ENCODE data around the gene FFAR4.

FFAR4 gene

DNA sequence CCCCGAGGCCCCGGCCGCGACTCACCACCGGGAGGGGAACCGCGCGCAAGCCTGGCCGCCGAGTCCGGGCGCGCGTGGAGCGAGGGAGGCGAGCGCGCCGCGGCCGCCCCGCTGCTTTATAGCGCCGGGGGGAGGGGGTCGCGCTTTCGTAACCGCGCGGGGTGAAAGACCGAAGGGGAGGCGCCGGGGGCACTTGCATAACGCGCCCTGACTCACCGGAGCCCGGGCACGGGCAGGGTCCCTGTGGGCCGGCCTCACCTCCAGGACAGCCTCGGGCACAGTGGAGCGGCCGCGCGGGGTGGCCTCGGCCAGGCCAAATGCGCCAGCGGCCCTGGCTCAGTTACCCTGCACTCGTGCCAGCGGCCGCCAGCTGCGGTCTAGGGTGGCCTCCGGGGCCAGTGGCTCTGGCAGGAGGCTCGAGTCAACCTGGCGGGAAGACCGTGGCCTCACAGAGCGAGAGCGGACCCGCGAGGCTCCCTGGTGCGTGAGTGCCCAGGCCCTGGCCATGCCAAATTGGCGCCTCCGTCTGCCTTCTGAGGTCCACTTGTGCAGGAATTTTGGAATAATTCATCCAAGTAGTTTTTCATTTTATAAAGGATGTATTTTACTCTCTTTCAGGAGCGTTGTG is 34.8 kb downstream of the FFAR4 start, which contains the start of gene RBP4:
RBP4 (minus strand) TSS at position 90 of the 628 bp plus-strand sequence. CDS start 207 bp downstream, outside the sequence.
- no peak for DNase-seq

DNA sequence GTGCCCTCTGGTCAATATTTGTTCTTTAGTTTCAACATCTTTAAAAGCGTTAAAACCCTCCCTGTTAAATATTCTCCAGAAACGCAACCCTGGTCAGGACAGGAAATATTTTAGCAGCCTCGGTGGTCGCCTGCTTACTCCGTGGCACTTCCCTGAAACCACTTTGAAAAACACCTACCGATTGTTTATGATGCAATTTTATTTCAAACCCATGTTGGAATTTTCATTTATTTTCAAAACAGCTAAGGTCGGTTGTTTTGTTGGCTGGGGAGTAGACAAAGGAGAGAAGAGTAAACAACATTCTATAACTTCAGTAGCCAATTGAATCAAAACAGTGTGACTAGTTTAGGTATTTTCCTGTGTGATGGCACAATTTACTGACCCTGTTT is 35.3 kb downstream of the FFAR4 start:
- no peak for DNase-seq

DNA sequence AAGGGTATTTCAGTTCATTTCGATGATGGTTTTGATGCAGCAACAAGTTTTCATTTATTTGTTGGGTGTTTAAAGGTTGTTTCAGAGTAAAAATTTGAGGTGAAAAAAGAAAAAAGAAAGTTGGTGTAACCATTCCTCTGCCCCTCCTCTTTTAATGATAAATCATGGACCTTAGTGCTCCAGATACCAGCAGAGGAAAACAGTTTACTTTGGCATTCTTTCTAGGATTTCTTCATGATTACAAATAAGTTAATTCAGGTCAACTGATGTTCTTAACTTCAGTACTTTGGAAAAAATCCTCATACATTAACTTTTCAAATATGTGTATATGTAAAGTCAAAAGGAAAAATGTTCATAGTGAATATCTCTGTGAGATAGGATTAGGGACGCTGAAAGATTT is 36.6 kb downstream of the FFAR4 start:
- DNase-seq = no peak

DNA sequence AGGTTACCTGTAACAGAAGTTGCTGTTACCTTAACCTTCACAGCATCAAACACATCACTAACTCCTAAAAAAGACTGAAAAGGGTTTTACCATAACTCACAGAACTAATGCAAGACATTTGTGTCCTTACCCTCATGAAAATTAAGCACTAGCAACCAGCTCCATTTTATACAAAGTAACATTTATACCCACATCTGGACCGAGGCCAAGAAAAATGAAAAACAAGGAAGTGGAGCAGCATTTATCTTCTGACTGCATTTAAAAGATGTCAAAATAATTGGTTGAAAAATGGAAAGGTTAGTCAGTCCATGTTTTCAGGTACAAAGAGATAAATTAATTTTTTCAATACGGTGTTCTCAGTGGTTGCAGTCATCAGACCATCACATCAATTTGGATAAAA is 37.7 kb downstream of the FFAR4 start:
- DNase-seq = no peak

DNA sequence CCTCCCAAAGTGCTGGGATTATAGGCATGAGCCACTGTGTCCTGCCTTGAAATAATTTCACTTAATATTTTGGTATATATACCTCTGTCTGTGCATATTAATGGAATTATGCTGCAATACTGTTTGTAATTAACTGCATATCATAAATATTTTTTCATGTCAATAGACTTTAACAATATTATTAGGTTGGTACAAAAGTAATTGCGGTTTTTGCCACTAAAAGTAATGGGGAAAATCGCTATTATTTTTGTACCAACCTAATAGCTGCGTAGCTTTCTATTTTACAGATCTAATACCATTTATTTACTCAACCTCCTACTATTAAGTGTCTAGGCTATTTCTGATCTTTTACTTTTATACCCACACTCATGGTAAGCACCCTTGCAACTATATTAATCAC is 42.0 kb downstream of the FFAR4 start:
- no peak for DNase-seq

DNA sequence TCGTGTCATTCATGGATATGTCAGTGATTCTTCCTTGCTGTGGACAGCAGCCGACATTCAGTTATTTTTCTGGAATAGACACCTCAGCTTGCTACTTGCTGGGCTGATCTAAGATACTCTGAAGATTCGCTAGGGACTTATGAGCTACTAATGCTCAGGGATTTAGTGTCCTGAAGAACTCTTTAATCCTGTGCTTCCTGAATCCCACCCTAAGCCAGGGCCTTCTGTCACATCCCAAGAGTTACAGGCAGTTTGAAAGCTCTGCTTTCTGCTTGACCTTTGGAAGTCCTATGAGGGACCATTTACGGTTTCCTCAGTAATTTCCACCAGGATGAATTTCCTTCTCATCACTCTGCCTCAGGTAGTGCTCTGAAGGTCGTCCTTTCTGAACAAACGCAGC is 45.8 kb downstream of the FFAR4 start, which contains the start of gene PDE6C:
PDE6C (plus strand) TSS at position 227 of the 400 bp plus-strand sequence. CDS start 189 bp downstream, outside the sequence.
- no peak for DNase-seq

DNA sequence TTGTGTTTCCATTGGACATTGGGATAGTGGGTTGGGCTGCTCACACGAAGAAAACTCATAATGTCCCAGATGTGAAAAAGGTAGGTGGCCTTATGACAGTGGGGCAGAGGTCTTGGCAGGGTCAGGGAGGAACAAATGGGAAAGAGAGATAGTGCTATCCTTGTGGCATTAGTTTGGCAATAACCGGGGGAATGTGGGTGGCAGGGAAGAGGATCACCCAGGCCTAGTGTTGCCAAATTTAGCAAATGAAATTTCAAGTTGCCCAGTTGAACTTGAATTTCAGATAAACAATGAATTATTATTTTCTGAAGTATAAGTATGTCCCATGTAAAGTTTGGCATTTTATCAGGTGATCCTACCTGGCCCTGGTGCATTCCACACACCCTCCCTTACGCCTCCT is 46.7 kb downstream of the FFAR4 start:
- DNase-seq = no peak

DNA sequence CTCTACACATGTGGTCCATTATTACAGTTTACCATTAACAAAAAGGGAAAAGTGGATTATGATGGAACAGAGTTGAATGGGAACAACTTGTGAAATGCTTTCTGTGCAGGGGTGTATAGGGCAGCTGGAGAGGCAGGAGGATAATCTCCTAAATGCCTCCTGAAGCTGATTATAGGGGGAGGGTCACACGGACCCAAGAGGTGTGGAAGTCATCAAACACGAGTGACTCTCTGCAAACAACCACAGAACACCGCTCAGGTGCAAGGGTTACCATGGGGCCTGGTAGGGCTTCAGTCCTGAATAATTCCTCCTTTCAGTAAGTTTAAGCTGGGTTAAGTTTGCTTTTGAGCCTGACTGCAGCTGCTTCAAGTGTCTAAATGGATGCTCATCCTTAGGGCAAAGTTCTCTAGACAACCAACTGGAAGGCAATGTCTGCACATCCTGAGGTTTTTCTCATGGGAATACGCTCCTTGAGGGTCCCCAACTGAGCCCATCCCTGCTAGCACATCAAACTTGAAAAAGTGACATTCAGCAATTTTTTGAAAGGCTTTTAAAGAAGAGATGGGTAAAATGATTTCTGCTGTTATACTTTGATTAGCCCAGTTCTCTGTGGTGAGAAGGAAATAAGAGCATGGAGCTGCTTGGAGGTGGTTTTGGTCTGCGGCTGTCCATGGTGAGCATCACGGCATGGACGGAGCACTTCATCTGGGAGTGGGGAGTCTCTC is 47.8 kb downstream of the FFAR4 start:
- DNase-seq = no peak

DNA sequence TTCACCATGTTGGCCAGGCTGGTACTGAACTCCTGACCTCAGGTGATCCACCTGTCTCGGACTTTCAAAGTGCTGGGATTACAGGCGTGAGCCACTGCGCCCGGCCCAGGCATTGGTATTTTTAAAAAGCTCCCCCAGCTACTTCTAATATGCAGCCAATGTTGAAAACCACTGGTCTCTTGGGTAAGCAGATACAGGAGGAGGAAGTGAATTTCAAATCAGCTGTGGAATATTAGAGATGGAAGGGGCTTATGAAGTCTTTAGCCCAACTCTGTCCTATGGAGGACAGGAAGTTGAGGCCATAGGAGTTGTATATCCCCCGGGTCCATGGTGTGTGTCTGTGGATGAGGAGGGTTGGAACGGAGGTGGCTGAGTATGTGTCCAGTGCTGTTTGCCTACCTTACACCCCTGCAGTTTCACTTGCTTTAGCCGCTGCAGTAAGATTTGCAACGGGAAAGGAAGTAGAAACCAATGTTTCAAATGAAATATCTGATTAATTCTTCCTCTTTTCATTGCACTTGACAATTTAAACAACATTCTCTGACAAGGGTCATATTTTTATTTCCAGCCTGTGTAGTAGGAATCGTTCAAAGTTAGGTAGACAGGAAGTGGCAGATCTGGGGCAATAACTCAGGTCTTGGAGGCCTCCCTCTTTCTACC is 49.2 kb downstream of the FFAR4 start:
- no peak for DNase-seq

DNA sequence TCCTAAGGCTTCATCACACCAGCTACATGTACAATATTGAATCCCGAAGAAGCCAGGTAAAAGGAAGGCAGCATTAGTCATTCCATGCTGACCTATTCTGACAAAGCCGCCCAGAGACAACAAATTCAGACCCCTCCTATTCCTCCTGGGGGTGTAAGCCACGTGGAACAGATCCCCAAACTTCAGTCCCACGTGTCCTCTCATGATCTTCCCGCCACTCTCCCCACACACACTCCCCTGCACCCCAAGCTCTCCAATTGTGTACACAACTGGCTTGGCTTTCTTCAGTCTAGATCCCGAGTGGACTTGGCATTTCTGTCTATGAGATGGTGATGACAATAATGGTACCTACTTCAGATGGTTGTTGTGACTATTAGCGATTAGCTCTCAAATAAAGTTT is 54.5 kb downstream of the FFAR4 start:
- DNase-seq = no peak

DNA sequence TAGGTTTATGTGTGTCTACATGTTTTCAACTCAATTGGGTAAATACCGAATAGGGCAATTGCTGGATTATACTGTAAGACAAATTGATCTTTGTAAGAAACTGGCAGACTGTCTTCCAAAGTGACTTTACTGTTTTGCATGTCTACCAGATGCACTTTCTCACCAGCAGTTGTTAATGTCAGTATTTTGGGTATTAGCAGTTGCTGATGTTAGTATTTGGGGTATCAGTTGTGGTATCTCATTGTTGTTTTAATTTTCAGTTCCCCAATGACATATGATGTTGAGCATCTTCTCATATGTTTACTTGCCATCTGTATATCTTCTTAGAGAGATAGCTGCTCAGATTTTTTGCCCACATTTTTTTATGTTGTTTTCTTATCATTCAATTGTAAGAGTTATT is 56.5 kb downstream of the FFAR4 start:
- DNase-seq = no peak

DNA sequence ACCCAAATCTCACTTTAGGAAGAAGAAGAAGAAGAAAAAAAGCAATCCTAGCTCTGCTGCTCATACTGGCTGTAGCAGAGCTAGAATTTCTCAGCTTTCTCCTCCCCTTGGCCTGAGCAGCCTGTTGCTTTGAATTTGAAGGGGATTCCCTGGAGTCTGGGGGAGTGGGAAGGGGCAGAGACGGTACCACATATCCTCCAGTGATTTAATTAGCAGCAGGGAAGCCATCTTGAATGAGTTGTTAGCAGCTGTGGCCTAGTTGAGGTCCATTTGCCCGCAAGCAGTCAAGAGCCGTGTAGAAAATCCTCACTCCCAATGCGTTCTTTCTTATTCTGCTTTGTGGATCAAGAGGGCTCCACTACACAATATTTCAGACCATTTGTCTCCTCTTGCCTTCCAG is 62.4 kb downstream of the FFAR4 start:
- DNase-seq = no peak

DNA sequence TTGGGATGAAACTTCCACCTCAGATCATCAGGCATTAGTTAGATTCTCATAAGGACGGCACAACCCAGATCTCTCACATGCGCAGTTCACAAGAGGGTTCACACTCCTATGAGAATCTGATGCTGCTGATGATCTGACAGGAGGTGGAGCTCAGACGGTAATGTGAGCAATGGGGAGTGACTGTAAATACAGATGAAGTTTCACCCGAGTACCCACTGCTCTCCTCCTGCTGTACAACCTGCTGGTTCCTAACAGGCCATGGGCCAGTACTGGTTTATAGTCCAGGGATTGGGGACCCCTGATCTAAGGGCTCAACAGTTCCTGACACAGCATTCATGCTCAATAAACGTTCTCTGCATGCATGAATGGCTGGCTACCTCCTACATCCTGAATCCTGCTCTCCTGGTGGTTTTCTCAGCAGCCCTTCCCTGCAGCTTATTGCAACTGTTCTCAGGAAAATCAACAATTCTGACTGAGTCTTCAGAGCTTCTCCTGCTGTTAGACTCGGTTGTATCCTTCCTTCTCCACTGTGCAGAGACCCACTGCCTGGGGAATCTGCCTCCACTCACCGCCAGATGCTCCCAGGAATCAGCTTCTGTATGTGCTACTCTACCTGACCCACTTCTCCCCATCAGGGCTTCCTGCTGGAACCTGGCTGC is 63.3 kb downstream of the FFAR4 start:
- DNase-seq = no peak

DNA sequence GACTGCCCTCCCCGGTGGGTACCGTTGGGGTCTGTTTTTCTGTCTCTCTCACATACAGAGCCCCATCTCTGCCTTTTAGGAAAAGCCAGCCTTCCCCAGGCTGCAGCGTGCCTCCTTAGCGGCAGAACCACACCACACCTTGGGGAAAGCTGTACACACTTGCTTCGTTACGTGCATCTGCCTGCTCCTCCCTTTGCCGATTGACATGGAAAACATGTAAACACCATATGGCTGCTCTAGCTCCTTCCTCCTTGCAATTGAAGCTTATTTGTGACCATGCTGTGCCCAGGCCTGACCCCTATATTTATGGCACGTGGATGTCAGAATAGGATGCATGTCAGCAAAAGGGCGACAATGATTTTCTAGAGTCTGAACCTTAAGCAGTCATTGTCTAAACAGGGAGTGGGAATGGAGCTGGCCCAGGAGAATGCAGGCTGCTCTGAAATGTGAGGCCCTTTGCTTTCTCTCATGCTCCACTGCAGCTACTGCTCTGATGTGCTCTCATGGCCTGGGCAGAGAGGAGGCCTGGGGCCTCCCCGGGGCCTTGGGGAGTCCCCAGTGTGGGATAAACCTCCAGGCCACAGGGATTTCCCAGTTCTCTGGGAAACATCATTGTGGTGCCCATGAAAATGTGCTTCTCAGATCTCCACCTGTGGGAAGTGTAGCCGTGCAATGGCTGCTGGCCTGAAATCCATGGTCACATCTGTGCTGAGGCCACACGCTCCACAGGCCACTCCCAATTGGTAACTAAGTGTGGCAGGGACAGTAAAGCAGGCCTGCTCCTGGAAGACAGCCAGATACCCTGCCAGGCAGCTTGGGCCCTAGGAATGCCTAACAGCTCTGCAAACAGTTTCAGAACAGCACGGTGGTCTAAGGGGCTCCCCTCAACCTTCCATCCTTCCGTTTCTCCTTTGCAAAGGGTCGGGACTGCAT is 64.4 kb downstream of the FFAR4 start:
- DNase-seq = no peak
